HG03354 (cell line): ENCODE data around the gene NECTIN3.

Experiments used
- ATAC-seq: cut with Tn5 transposase; IDR thresholded peaks from one replicate; pipeline ENCODE4 v1.9.1; 2021; ENCODE audit warnings: mild to moderate bottlenecking; ENCODE audit not compliant: unreplicated experiment, poor library complexity, severe bottlenecking

Gene NECTIN3

GRCh38 chr3:111077369-111077768 is 5.8 kb downstream of the NECTIN3 start:
- no peak for ATAC-seq

- no peak for ATAC-seq
Observed at GRCh38 chr3:111080413-111080812, 8.8 kb downstream of the NECTIN3 start.

- no peak for ATAC-seq
Observed at GRCh38 chr3:111081008-111081545, 9.5 kb downstream of the NECTIN3 start.

- no peak for ATAC-seq
Observed at GRCh38 chr3:111084911-111085310, 13.3 kb downstream of the NECTIN3 start.

- no peak for ATAC-seq
Observed at GRCh38 chr3:111087924-111088469, 16.4 kb downstream of the NECTIN3 start.

- ATAC-seq = no peak
Observed at GRCh38 chr3:111096487-111097209, 25.0 kb downstream of the NECTIN3 start.

GRCh38 chr3:111103807-111104206 is 32.2 kb downstream of the NECTIN3 start:
- ATAC-seq = no peak

GRCh38 chr3:111106993-111107661 is 35.5 kb downstream of the NECTIN3 start:
- ATAC-seq = no peak

GRCh38 chr3:111107662-111108035 is 36.0 kb downstream of the NECTIN3 start:
- no peak for ATAC-seq

GRCh38 chr3:111112913-111113312 is 41.3 kb downstream of the NECTIN3 start:
- no peak for ATAC-seq

- ATAC-seq = no peak
Observed at GRCh38 chr3:111128884-111129283, 57.3 kb downstream of the NECTIN3 start.

- no peak for ATAC-seq
Observed at GRCh38 chr3:111130827-111131226, 59.2 kb downstream of the NECTIN3 start.

- ATAC-seq = no peak
Observed at GRCh38 chr3:111134302-111134701, 62.7 kb downstream of the NECTIN3 start.

- ATAC-seq = no peak
Observed at GRCh38 chr3:111151438-111151837, 79.8 kb downstream of the NECTIN3 start.

GRCh38 chr3:111152496-111152895 is 80.9 kb downstream of the NECTIN3 start:
- no peak for ATAC-seq

- no peak for ATAC-seq
Observed at GRCh38 chr3:111156517-111156916, 84.9 kb downstream of the NECTIN3 start.

- ATAC-seq = no peak
Observed at GRCh38 chr3:111159391-111159790, 87.8 kb downstream of the NECTIN3 start.

GRCh38 chr3:111164621-111165020 is 93.0 kb downstream of the NECTIN3 start:
- ATAC-seq = no peak

- no peak for ATAC-seq
Observed at GRCh38 chr3:111165411-111165810, 93.8 kb downstream of the NECTIN3 start.

- no peak for ATAC-seq
Observed at GRCh38 chr3:111173328-111173900, 101.8 kb downstream of the NECTIN3 start.

- no peak for ATAC-seq
Observed at GRCh38 chr3:111173906-111174305, 102.3 kb downstream of the NECTIN3 start.
